Mesothelial cell of epicardium (in vitro differentiated cells): ENCODE results near the gene STAT3. TPM values are rescaled to one million over a fixed set of nuclear protein-coding genes. Genes with fewer than 3 reads are reported as not detected.
"Not testable (repeated sequence)": the region's sequence is repeated elsewhere in the genome, so short reads cannot be mapped to it uniquely, and the experiment has no call there.

Experiments used
- DNase-seq, 2 experiments: peaks; one replicate each; pipeline ENCODE4 v3.0.0; 2021; ENCODE audit warnings: low spot score in 2 of 2; ENCODE audit not compliant: unreplicated experiment in 2 of 2
- H3K27ac Mint-ChIP-seq: 2 replicates; pipeline ENCODE4 v1.8.0; 2021; ENCODE audit warnings: mixed read lengths
- H3K27me3 Mint-ChIP-seq: 2 replicates; pipeline ENCODE4 v1.8.0; 2021; ENCODE audit warnings: low read depth, mixed read lengths
- H3K36me3 Mint-ChIP-seq: 2 replicates; pipeline ENCODE4 v1.8.0; 2021; ENCODE audit warnings: mixed read lengths
- H3K4me1 Mint-ChIP-seq: 2 replicates; pipeline ENCODE4 v1.8.0; 2021; ENCODE audit warnings: mixed read lengths
- H3K4me3 Mint-ChIP-seq: 2 replicates; pipeline ENCODE4 v1.8.0; 2021; ENCODE audit warnings: mild to moderate bottlenecking, moderate library complexity, mixed read lengths
- H3K9me3 Mint-ChIP-seq: 2 replicates; pipeline ENCODE4 v1.8.0; 2021; ENCODE audit warnings: mixed read lengths
- total RNA-seq: library from RNA; stranded (reverse); gene quantifications from 3 replicates; pipeline ENCODE4 v1.2.1, GENCODE V29; 2021
- TF ChIP-seq, protein P1 (sequence below): fragments of 200-600 bp; sonication (generic); IDR thresholded peaks from one replicate; pipeline ENCODE4 v1.5.0; 2021; ENCODE audit warnings: antibody characterized with exemption; ENCODE audit not compliant: unreplicated experiment

Gene STAT3
- total RNA-seq, 1 donor from 2014 or later: 118 TPM

- H3K4me3 Mint-ChIP-seq: no peak overlapping the region
- peaks cover 17% of the 10 kb centered on the region for H3K4me1 Mint-ChIP-seq
- TF ChIP-seq, protein P1, sequence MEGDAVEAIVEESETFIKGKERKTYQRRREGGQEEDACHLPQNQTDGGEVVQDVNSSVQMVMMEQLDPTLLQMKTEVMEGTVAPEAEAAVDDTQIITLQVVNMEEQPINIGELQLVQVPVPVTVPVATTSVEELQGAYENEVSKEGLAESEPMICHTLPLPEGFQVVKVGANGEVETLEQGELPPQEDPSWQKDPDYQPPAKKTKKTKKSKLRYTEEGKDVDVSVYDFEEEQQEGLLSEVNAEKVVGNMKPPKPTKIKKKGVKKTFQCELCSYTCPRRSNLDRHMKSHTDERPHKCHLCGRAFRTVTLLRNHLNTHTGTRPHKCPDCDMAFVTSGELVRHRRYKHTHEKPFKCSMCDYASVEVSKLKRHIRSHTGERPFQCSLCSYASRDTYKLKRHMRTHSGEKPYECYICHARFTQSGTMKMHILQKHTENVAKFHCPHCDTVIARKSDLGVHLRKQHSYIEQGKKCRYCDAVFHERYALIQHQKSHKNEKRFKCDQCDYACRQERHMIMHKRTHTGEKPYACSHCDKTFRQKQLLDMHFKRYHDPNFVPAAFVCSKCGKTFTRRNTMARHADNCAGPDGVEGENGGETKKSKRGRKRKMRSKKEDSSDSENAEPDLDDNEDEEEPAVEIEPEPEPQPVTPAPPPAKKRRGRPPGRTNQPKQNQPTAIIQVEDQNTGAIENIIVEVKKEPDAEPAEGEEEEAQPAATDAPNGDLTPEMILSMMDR: no peak
- H3K27ac Mint-ChIP-seq: no peak overlapping the region
- H3K27me3 Mint-ChIP-seq: no peaks in the 10 kb centered on the region
- no peak for DNase-seq
- H3K9me3 Mint-ChIP-seq: no peaks in the 10 kb centered on the region
- no peaks in the 10 kb centered on the region for H3K36me3 Mint-ChIP-seq
These were observed 23.1 kb downstream of the STAT3 start for GRCh38 chr17:42365136-42365535.

GRCh38 chr17:42363767-42364585, 24.3 kb downstream of the STAT3 start:
- DNase-seq: no peak
- H3K4me1 Mint-ChIP-seq: peaks cover 17% of the 10 kb centered on the region
- H3K36me3 Mint-ChIP-seq: peaks cover 1% of the 10 kb centered on the region
- H3K9me3 Mint-ChIP-seq: no peaks in the 10 kb centered on the region
- no peak overlapping the region for H3K4me3 Mint-ChIP-seq
- H3K27me3 Mint-ChIP-seq: no peaks in the 10 kb centered on the region
- TF ChIP-seq, protein P1: no peak
- no peak overlapping the region for H3K27ac Mint-ChIP-seq

DNA sequence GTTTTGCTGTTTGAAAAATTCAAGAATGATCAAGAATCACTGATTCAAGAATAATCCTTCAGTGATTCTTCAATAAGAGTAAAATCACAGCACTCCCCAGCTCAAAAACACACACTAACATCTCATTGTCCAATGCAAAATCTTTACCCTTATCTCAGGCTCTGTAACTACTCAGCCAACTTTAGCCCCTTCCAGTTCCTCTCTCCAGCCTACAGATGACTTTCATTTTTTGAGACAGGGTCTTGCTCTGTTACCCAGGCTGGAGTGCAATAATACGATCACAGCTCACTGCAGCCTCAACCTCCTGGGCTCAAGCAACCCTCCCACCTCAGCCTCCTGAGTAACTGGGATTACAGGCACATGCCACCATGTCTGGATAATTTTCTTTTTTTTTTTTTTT, 25.0 kb downstream of the STAT3 start:
- TF ChIP-seq, protein P1: no peak
- DNase-seq: no peak
- Mint-ChIP-seq H3K4me3 (no peak overlapping the region), H3K27ac (no peak overlapping the region), H3K36me3 (peaks cover 1% of the 10 kb centered on the region), H3K4me1 (peaks cover 19% of the 10 kb centered on the region), H3K9me3 (no peaks in the 10 kb centered on the region), H3K27me3 (no peaks in the 10 kb centered on the region)

- Mint-ChIP-seq H3K27me3 (no peaks in the 10 kb centered on the region), H3K9me3 (no peaks in the 10 kb centered on the region), H3K36me3 (peaks cover 1% of the 10 kb centered on the region), H3K27ac (no peak overlapping the region), H3K4me1 (peaks cover 16% of the 10 kb centered on the region), H3K4me3 (no peak overlapping the region)
- TF ChIP-seq, protein P1: no peak
- DNase-seq: no peak
These were observed 25.8 kb downstream of the STAT3 start for GRCh38 chr17:42362245-42362961.

DNA sequence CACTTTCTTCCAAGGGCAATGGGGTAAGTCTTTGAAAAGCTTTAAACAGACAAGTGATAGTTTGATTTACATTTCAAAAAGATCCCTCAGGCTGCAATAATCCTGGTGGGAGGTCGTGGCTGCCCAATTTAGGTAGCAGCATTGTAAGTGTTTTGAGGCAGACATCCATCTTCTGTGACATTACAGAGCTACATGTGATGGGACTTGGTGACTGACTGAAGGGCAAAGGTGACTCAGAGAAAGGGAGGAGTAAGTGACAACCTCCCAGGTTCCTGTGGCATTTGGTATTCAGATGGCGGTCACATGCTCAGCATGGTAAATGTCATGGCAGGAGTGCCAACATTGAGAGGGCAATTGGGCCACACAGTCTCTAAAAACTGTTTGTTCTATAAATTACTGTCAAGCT, 26.5 kb downstream of the STAT3 start:
- Mint-ChIP-seq H3K4me1 (peaks cover 13% of the 10 kb centered on the region), H3K4me3 (no peak overlapping the region), H3K9me3 (no peaks in the 10 kb centered on the region), H3K27ac (no peak overlapping the region), H3K27me3 (no peaks in the 10 kb centered on the region), H3K36me3 (peaks cover 1% of the 10 kb centered on the region)
- TF ChIP-seq, protein P1: no peak
- no peak for DNase-seq

DNA sequence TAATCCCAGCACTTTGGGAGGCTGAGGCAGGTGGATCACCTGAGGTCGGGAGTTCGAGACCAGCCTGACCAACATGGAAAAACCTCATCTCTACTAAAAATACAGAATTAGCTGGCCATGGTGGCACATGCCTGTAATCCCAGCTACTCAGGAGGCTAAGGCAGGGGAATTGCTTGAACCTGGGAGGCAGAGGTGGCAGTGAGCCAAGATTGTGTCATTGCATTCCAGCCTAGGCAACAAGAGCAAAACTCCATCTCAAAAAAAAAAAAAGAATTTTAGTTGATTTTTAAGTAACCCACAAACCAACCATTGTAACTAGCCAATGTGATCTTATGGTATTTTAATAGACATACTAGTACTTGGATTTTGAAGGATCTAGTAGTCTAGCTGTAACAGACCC, 27.9 kb downstream of the STAT3 start:
- DNase-seq, H3K4me3 Mint-ChIP-seq, H3K27ac Mint-ChIP-seq: not testable (repeated sequence)

More for the DNA sequence above, 27.9 kb downstream of the STAT3 start:
- H3K9me3 Mint-ChIP-seq, H3K36me3 Mint-ChIP-seq, H3K27me3 Mint-ChIP-seq, H3K4me1 Mint-ChIP-seq: not testable (repeated sequence)
